Ovary (tissue), 9 donors: ENCODE data around the gene IFNGR1. TPM values are rescaled to one million over a fixed set of nuclear protein-coding genes. Genes with fewer than 3 reads are reported as not detected.

ENCODE experiments used
- DNase-seq, 5 donors: peaks; one replicate each; pipeline ENCODE4 v3.0.0-alpha.2; 2019 to 2020
- H3K27ac ChIP-seq, 2 donors: fragments of 200-600 bp; one replicate each; pipeline versions ENCODE4 v1.5.1 to v1.8.0; 2019 to 2022
- H3K27me3 ChIP-seq: fragments of 200-600 bp; one replicate; pipeline ENCODE4 v1.8.0; 2022
- H3K36me3 ChIP-seq: fragments of 200-600 bp; sonication (generic); one replicate; pipeline ENCODE4 v1.5.1; 2019
- H3K4me1 ChIP-seq: one replicate; pipeline ENCODE4 v1.8.1; 2013; ENCODE audit warnings: mild to moderate bottlenecking, moderate library complexity; ENCODE audit not compliant: insufficient read depth
- H3K4me3 ChIP-seq: fragments of 200-600 bp; sonication (generic); one replicate; pipeline ENCODE4 v1.5.1; 2017
- H3K9me3 ChIP-seq, 2 donors: fragments of 200-600 bp in 1 of 2; sonication (generic) in 1 of 2; one replicate each; pipeline versions ENCODE4 v1.5.1 to v1.8.1; 2013 to 2019; ENCODE audit warnings: mild to moderate bottlenecking in 1 of 2, moderate library complexity in 1 of 2
- EP300 ChIP-seq: sonication (generic); formaldehyde crosslinking; IDR thresholded peaks from one replicate; pipeline ENCODE4 v1.6.1; 2017; ENCODE audit warnings: antibody characterized with exemption
- POLR2A ChIP-seq: fragments of 450-650 bp; IDR thresholded peaks from one replicate; pipeline ENCODE4 v1.6.1; 2017; ENCODE audit warnings: antibody characterized with exemption, mild to moderate bottlenecking, moderate library complexity
- WGBS, 3 donors: extraction: QIAGEN DNeasy Blood & Tissue Kit in 1 of 3; methylation state at CpG; one replicate each; pipeline versions ENCODE4 v1.1.5 to v1.1.7; 2013 to 2017; 5-methylcytosine and 5-hydroxymethylcytosine counted together
- intact Hi-C, 4 donors: fragments of 100-400 bp; cut with DNase I; formaldehyde crosslinking; loops; one replicate each; pipeline versions ENCODE4 v1.11.0 to v1.15.1; 2022 to 2023
- polyA plus RNA-seq, 2 donors: library from polyadenylated mRNA; stranded (reverse); fragments of 200-250 nt in 1 of 2; fragments of 350-450 nt in 1 of 2; fragmentation: Illumina TruSeq in 1 of 2; extraction: RNeasy Lipid Tissue Mini Kit (QIAGEN cat#74804) in 1 of 2; gene quantifications; one replicate each; pipeline ENCODE4 v1.2.3, GENCODE V29; 2013 to 2014
- total RNA-seq, 7 donors: library from RNA; depleted of rRNA in 2 of 7; stranded (reverse); fragments of >200 nt in 2 of 7; fragmentation: NEBNext Ultra II Directional in 3 of 7; extraction: Animal tissue kit (Norgen Biotek cat#: 25700) in 3 of 7; gene quantifications; one replicate each; pipeline versions ENCODE4 v1.1.0 to v1.2.4, GENCODE V29; 2016 to 2023
- TF ChIP-seq, protein P1 (sequence below), 3 donors: fragments of 450-650 bp in 2 of 3; fragments of 200-600 bp in 1 of 3; IDR thresholded peaks; one replicate each; pipeline versions ENCODE4 v1.5.1 to v1.8.0; 2016 to 2022; ENCODE audit warnings: antibody characterized with exemption in 3 of 3, mild to moderate bottlenecking in 1 of 3
- donor health status: DM: no; HTN: no; CAD: no; lungs with moderate emphysema.
- donor health status: DM: no; HTN: no; CAD: no.
- donor health status: Bipolar disorder and iron deficiency.
- donor health status: DM: yes; HTN: yes; CAD: no.
- donor health status: DM: no; HTN: no; CAD: no.
- donor health status: DM: yes; HTN: yes; CAD: no.

Gene IFNGR1
- total and polyA plus RNA-seq, 9 donors, result 37.1 to 95.2 (median 55.5) TPM

DNA sequence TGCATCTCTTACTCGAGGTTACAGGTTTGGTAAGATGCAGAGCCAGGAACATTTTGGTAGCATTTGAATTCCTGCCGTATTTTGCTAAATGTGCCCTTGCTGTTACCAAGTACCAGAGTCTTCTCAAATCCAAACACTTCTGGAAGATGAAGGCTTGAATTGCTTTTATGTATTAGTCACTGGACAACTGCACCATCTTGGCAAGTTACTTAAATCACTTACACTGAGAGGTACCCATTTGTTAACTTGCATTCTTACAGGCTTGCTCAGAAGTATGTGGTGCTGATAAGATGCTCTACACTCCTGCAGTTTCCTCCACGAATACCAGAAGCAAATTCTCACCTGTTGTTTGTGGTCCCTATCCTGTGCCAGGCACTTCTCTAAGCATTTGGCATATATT is 58.4 kb downstream of the IFNGR1 start:
- TF ChIP-seq POLR2A (no peak), EP300 (no peak)
- TF ChIP-seq, protein P1, sequence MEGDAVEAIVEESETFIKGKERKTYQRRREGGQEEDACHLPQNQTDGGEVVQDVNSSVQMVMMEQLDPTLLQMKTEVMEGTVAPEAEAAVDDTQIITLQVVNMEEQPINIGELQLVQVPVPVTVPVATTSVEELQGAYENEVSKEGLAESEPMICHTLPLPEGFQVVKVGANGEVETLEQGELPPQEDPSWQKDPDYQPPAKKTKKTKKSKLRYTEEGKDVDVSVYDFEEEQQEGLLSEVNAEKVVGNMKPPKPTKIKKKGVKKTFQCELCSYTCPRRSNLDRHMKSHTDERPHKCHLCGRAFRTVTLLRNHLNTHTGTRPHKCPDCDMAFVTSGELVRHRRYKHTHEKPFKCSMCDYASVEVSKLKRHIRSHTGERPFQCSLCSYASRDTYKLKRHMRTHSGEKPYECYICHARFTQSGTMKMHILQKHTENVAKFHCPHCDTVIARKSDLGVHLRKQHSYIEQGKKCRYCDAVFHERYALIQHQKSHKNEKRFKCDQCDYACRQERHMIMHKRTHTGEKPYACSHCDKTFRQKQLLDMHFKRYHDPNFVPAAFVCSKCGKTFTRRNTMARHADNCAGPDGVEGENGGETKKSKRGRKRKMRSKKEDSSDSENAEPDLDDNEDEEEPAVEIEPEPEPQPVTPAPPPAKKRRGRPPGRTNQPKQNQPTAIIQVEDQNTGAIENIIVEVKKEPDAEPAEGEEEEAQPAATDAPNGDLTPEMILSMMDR (IDR thresholded peaks at IDR 0.05), result no peak
- Histone ChIP-seq H3K36me3 (no peaks in the 10 kb centered on the region), H3K27me3 (no peaks in the 10 kb centered on the region), H3K9me3 (no peaks in the 10 kb centered on the region), H3K4me1 (no peaks in the 10 kb centered on the region), H3K4me3 (no peak overlapping the region), H3K27ac (no peak overlapping the region)
- intact Hi-C loops, result no loop called here
- DNase-seq, result no peak
- 51 to 70% (median 57%) methylated on average over 3 of the region's 3 CpGs for WGBS, 3 donors

DNA sequence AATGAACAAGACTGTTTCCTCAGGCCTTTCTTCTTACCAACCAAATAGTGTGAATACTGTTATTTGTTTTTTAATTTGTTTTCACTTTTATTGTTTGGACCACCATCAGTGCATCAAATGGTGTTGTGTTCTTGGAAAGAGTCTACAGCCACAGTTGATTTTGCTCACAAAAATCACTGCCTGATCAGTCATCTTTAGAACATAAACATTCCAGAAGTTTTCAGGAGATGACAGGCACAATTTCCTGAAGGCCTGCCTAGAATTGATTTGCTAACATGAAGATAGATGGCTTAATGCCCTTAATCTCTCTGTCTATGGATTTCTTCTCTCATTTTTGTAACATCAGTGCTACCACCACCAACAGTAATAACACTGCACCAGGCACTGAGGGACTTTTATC is 59.3 kb downstream of the IFNGR1 start:
- intact Hi-C loops, result no loop called here
- TF ChIP-seq, protein P1 (IDR thresholded peaks at IDR 0.05), result no peak
- TF ChIP-seq EP300, result no peak
- no peak for TF ChIP-seq POLR2A

DNA sequence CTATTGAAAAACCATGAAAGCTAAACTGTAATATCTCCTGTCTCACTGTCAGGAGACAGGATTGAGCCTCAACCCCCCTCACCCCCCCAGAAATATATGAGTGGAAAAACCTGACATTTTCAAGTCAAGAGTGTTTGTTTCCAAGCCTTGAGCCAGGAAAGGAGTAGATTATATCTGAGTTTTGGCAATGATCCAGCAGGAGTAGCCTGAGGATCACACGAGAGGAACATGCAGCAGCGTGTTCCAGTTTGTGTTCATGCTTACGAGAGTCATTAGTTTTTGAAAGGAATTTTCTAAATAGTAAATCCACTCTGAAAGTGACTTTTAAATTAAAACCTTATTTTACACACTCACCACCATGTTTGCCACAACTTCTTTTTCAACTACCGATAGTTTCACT is 61.6 kb downstream of the IFNGR1 start:
- Histone ChIP-seq H3K4me1 (no peaks in the 10 kb centered on the region), H3K27me3 (no peaks in the 10 kb centered on the region), H3K36me3 (no peaks in the 10 kb centered on the region), H3K4me3 (no peak overlapping the region), H3K9me3 (no peaks in the 10 kb centered on the region), H3K27ac (no peak overlapping the region)
- intact Hi-C loops, result no loop called here
- TF ChIP-seq, protein P1 (IDR thresholded peaks at IDR 0.05), result no peak
- TF ChIP-seq POLR2A, result no peak
- TF ChIP-seq EP300, result no peak
- WGBS, 3 donors, result 32 to 49% (median 46%) methylated on average over 4 of the region's 4 CpGs
- DNase-seq, result no peak

More for the DNA sequence above, 59.3 kb downstream of the IFNGR1 start:
- no peaks in the 10 kb centered on the region for H3K27me3 ChIP-seq
- no peaks in the 10 kb centered on the region for H3K9me3 ChIP-seq
- H3K4me1 ChIP-seq, result no peaks in the 10 kb centered on the region
- no peaks in the 10 kb centered on the region for H3K36me3 ChIP-seq
- no peak overlapping the region for H3K27ac ChIP-seq
- no peak overlapping the region for H3K4me3 ChIP-seq
- no peak for DNase-seq

DNA sequence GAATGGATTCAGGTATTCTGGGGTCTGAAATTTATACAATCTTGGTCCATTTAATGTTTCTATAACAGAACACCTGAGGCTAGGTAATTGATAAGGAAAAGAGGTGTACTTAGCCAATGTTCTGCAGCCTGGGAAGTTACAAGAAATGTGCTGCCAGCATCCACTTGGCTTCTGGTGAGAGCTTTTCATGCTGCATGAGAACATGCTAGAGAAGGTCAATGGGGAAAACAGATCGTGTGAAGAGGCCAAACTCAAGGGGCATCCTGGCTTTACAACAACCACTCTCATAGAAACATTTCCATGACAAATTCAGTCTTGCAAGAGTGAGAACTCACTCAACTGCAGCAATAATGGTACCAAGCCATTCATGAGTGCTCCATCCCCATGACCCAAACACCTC is 62.5 kb downstream of the IFNGR1 start:
- H3K27me3 ChIP-seq, result no peaks in the 10 kb centered on the region
- no peaks in the 10 kb centered on the region for H3K4me1 ChIP-seq
- 63 to 84% (median 79%) methylated on average over 1 of the region's 1 CpG for WGBS, 3 donors
- DNase-seq, result no peak
- no peak overlapping the region for H3K27ac ChIP-seq
- no peak overlapping the region for H3K4me3 ChIP-seq
- TF ChIP-seq, protein P1 (IDR thresholded peaks at IDR 0.05), result no peak
- TF ChIP-seq POLR2A (no peak), EP300 (no peak)
- no peaks in the 10 kb centered on the region for H3K9me3 ChIP-seq
- no peaks in the 10 kb centered on the region for H3K36me3 ChIP-seq
- intact Hi-C loops, result no loop called here

DNA sequence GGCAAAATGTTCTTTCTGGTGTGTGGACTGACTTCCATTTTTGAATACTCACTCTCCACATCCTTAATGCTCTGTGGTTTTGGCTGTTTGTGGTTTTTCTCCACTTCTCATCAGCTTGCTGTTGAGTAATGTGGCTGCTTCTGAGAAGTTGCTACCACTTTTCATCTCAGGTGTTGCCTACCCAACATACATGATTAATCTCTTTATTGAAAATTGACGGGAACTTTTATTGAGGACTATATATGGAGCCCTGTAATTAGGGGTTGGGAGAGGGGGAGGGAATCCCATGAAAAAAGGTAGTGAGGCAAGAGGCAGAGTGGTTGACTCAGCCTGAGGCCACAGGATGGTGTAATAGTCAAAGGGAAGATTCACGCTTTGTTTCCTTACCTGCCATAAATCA is 63.4 kb downstream of the IFNGR1 start:
- Histone ChIP-seq H3K4me1 (no peaks in the 10 kb centered on the region), H3K27me3 (no peaks in the 10 kb centered on the region), H3K9me3 (no peaks in the 10 kb centered on the region), H3K27ac (no peak overlapping the region), H3K4me3 (no peak overlapping the region), H3K36me3 (no peaks in the 10 kb centered on the region)
- DNase-seq, result no peak
- TF ChIP-seq, protein P1 (IDR thresholded peaks at IDR 0.05), result no peak
- TF ChIP-seq EP300 (no peak), POLR2A (no peak)
- 91 to 94% (median 93%) methylated on average over 2 of the region's 2 CpGs for WGBS, 3 donors
- intact Hi-C loops, result no loop called here
